Skin epidermis (tissue), 12 donors: ENCODE results near the gene TREX2.
"Not testable (repeated sequence)": the region's sequence is repeated elsewhere in the genome, so short reads cannot be mapped to it uniquely, and the experiment has no call there.

Experiments used
- H3K27ac ChIP-seq, 21 experiments: fragments of 200-600 bp; sonication (generic) in 11 of 21; one replicate each; pipeline ENCODE4 v1.5.0; 2020; ENCODE audit warnings: mild to moderate bottlenecking in 3 of 21, inconsistent platforms in 2 of 21, moderate library complexity in 2 of 21
- H3K4me3 ChIP-seq, 7 experiments: fragments of 200-600 bp; sonication (generic) in 2 of 7; one replicate each; pipeline ENCODE4 v1.5.0; 2020; ENCODE audit warnings: inconsistent platforms in 2 of 7, mild to moderate bottlenecking in 2 of 7, moderate library complexity in 1 of 7

Gene TREX2

GRCh38 chrX:153412746-153413720 lies 32.8 kb downstream of the TREX2 start:
- Histone ChIP-seq H3K27ac (no peak overlapping the region), H3K4me3 (no peak overlapping the region)

DNA sequence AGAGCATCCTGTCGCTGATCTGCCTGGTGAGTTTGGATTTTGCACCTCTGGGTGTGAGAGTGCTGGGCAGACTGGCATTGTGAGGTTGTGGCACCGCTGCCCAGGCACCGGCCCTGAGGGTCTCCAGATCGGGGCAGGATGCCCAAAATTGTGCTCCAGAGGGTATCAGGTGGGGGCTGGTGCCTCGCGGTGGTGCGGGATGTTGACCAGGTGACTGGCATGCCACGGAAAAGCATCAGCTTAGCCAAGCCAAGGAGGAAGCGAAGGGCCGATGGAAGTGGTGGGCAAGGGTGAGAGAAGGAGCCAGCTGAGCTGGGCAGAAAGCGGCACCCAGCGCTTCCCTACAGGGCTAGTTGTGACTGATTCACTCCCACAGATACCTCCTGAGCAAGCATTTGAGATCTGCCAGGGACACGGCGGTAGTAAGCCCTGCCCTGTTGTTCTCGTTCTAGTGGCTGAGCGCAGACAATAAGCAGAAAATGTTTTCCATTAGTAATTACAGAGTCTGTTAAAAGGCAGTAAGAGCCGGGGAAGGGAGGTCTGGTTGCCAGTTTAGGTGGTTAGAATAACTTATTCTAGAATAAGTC lies 33.8 kb downstream of the TREX2 start:
- Histone ChIP-seq H3K27ac (no peak overlapping the region), H3K4me3 (peak overlapping the region; percentile 27 to 44 (median 29))

DNA sequence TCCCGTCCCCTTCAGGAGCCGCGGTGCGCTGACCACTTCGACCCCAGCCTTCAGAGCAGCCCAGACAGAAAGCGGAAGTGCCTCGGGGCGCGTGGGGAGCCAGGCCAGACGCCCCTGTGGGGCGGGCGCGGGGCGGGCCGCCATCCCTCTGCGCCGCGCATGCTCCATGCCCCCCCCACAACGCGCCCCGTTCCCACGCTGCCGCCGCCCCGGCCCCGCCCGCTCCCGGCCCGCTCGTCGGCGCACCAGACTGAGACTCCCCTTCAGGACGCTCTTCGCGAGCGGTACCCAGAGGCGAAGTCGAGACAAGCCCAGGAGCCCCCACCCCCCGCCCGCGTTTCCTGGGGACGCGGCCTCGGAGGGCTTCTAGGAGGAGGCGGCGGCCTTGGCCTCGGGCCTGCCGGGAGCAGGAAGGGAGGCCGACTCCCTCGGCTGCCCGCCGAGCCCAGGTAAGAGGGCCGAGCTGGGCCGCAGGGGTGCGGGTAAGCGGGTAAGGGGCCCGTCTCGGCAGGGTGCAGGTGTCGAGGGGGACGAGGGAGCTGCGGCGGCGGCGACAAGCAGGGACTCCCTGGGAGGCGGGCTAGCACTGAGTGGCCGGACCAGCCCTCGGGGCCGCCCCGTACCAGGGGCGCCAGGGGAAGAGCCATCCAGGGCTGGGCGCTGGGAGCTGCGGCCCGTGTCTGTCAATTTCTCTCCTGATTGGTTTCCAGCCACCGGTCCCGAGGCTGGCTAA lies 34.4 kb downstream of the TREX2 start, which contains the start of gene ZFP92:
TSS of gene ZFP92 (plus strand) at position 218 of the 733 bp plus-strand sequence. CDS start 6,851 bp downstream, outside the sequence.
- no peak within 1 kb of the TSS for H3K27ac ChIP-seq
- H3K4me3 ChIP-seq: peak within 1 kb of the TSS; percentile 27 to 44 (median 29)

- no peak overlapping the region for H3K27ac ChIP-seq
- H3K4me3 ChIP-seq: peak overlapping the region in 2 of 7 experiments; percentile 29 to 44
Measured at GRCh38 chrX:153410888-153411254, 35.0 kb downstream of the TREX2 start.

GRCh38 chrX:153410373-153410772 lies 35.5 kb downstream of the TREX2 start:
- no peak overlapping the region for H3K4me3 ChIP-seq
- H3K27ac ChIP-seq: no peak overlapping the region

DNA sequence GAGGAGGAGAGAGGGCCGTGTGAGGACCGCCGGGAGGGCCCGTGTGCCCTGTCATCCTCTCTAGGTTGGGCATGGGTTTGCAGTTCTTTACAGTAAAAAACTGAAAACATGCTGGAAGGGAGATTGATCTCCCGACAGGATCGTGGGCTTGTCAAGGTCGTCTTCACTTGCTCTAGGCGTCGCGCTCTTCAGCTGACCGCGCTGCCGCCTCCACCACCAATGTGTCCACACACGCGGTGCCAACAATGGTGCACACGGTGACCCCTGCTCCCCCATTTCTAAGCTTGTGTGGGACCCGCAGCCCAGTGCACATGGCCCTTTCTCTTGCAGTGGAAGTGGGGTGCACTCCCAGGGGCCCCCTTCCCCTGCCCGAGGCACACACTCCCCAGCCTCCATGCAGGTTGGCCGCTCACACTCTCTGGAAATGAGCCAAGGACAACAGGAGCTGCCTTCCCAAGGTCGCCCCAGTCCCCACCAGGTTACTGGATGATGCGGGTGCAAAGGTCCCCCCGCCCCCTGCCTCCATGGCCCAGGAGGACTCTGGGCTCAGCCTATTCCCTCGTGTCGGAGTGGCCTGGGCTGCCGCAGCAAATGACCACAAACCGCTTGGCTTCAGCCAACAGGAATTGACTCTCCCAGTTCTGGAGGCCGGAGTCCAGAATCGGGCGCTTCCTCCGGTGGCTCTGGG lies 36.3 kb downstream of the TREX2 start:
- H3K4me3 ChIP-seq: no peak overlapping the region
- no peak overlapping the region for H3K27ac ChIP-seq

GRCh38 chrX:153408871-153409351 lies 36.9 kb downstream of the TREX2 start:
- H3K27ac ChIP-seq: no peak overlapping the region
- H3K4me3 ChIP-seq: no peak overlapping the region

DNA sequence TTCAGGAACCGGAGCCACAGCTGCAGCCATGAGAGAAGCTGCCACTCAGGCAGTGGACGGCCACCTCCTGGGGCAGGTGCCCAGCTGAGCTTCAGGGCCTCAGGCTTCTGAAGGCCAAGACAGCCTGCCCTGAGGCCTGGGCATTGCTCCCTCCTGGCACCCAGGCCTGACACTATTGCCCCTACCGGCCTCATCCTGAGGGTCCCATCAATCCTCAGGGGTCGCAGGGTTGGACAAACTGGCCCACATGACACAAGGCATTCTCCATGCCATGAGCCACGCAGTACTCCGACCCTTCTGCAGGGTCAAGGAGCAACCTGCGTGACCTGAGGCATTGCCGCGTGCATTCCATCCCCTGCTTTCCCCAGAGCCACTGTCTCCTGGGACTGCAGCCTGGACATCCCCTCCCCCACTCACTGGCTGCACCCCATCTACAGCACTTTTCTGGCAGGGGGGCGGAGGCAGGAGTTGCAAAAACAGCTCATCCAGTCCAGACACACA lies 37.6 kb downstream of the TREX2 start:
- Histone ChIP-seq H3K27ac (no peak overlapping the region), H3K4me3 (no peak overlapping the region)

- no peak overlapping the region for H3K4me3 ChIP-seq
Measured at GRCh38 chrX:153407736-153408135, 38.1 kb downstream of the TREX2 start.

GRCh38 chrX:153406903-153407302 lies 39.0 kb downstream of the TREX2 start:
- no peak overlapping the region for H3K27ac ChIP-seq
- no peak overlapping the region for H3K4me3 ChIP-seq

More at GRCh38 chrX:153407736-153408135, 38.1 kb downstream of the TREX2 start:
- H3K27ac ChIP-seq: no peak overlapping the region

- H3K4me3 ChIP-seq: no peak overlapping the region
- no peak overlapping the region for H3K27ac ChIP-seq
Measured at GRCh38 chrX:153406011-153406410, 39.8 kb downstream of the TREX2 start.

GRCh38 chrX:153405426-153405825 lies 40.4 kb downstream of the TREX2 start:
- no peak overlapping the region for H3K27ac ChIP-seq
- no peak overlapping the region for H3K4me3 ChIP-seq

- not testable (repeated sequence) for H3K4me3 ChIP-seq, H3K27ac ChIP-seq
Measured at GRCh38 chrX:153404333-153404732, 41.5 kb downstream of the TREX2 start.

DNA sequence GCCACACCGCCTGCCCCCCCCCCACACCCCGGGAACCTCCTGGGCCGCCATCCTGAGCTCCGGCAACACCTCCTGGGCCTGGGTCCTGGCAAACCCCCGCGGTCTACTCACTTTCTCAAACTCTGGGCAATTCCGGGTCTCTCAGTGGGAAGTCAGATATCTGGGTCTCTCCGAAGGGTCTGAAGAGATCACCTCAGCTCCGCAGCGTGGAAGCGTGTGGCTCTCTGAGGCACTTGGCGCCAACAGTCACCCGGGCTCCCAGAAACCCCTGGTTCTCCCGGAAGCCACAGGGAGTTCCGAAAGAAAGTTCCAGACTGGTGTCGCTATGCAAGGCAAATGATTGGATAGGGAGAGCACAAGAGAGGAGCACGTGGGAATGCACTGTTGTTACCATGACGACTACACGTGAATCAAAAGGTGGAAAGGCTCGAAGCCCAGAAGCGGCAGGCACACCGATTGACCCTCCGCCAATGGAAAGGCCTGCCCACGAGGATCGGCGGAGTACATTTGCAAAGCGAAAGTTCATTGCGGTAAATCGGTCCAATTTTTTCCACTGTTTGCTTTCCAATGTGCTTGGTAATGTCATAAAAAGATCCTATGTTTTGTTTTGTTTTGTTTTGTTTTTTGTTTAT lies 44.6 kb downstream of the TREX2 start, which contains the start of gene PNMA6E:
TSS of gene PNMA6E (minus strand) at position 218 of the 632 bp plus-strand sequence. CDS start 2,501 bp downstream, outside the sequence.
- no peak within 1 kb of the TSS for H3K27ac ChIP-seq

GRCh38 chrX:153400146-153401132 lies 45.4 kb downstream of the TREX2 start:
- Histone ChIP-seq H3K27ac (no peak overlapping the region), H3K4me3 (no peak overlapping the region)

More for the DNA sequence above, 44.6 kb downstream of the TREX2 start, which contains the start of gene PNMA6E:
- H3K4me3 ChIP-seq: no peak within 1 kb of the TSS

DNA sequence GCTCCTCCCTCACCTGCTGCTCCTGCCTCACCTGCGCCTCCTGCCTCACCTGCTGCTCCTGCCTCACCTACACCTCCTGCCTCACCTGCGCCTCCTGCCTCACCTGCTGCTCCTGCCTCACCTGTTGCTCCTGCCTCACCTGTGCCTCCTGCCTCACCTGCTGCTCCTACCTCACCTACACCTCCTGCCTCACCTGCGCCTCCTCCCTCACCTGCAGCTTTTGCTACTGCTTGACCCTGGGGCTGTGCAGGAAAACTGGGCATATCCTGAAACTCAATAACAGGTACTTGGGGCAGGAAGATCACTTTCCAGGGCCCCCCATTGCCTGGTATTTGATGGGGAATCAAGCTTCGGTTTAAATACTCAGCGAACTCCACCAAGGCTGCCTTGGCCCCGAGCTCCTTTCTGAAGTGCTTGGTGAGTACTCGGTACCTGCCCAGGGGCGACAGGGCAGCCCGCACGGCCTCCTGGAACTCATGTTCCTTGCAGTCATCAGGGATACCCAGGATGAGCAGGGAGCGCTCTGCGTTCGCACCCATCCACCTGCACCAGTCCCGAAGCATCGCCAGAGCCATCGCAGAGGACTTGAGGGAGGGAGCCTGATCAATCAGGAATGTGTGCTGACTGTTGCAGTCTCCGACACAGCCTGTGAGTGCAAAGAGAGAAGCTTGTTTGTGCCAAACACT lies 47.4 kb downstream of the TREX2 start:
- no peak overlapping the region for H3K27ac ChIP-seq
- no peak overlapping the region for H3K4me3 ChIP-seq
